A673 (cell line): ENCODE data around the gene PLA2G4B.

ENCODE experiments used
- CTCF ChIP-seq: fragments of 300-800, 200-600 bp; sonication (generic); conservative IDR thresholded peaks from 2 replicates; pipeline ENCODE4 v1.5.1; 2017; ENCODE audit warnings: low read depth, mild to moderate bottlenecking, antibody characterized with exemption, low read length, moderate library complexity, mixed read lengths
- EZH2 ChIP-seq: fragments of 200-600 bp; sonication (generic); IDR thresholded peaks from 2 replicates; pipeline ENCODE4 v1.6.1; 2017; ENCODE audit warnings: borderline replicate concordance, low read depth, mild to moderate bottlenecking, mixed read lengths, antibody characterized with exemption, low read length; ENCODE audit not compliant: poor library complexity, severe bottlenecking

DNA sequence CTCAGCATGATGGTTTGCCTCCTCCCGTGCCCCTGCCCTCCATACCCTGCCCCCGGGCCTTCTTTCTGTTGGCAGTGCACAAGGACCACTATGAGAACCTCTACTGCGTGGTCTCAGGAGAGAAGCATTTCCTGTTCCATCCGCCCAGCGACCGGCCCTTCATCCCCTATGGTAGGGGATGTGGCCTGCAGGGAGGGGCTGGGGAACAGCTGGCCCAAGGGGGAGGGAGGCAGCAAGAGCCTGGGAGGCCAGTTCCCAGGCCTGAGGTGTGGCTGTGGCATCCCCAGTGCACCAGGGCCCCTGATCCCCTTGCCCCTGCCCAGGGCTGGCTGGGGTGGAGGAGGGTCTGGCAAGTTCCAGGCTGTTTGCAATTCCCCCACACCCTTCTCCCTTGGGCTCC, 2.6 kb upstream of the PLA2G4B start:
- TF ChIP-seq CTCF (no peak), EZH2 (no peak)
